Activated CD8-positive, alpha-beta memory T cell treated with anti-CD3 and anti-CD28 coated beads for 48 hours (primary cell): Measurements from ENCODE around the gene PRKX.
"Not testable (repeated sequence)": the region's sequence is repeated elsewhere in the genome, so short reads cannot be mapped to it uniquely, and the experiment has no call there.

Experiments used
- DNase-seq, 3 experiments: peaks; one replicate each; pipeline ENCODE4 v3.0.0-alpha.2; 2020; ENCODE audit warnings: low read depth in 2 of 3, low spot score in 2 of 3

Gene PRKX

GRCh38 chrX:3585719-3586118 lies 127.7 kb downstream of the PRKX start:
- DNase-seq = no peak

GRCh38 chrX:3584415-3584996 lies 128.9 kb downstream of the PRKX start:
- no peak for DNase-seq

- DNase-seq = no peak
Measured at GRCh38 chrX:3582451-3582850, 131.0 kb downstream of the PRKX start.

GRCh38 chrX:3581609-3582108 lies 131.8 kb downstream of the PRKX start:
- no peak for DNase-seq

- no peak for DNase-seq
Measured at GRCh38 chrX:3577551-3577950, 135.9 kb downstream of the PRKX start.

GRCh38 chrX:3576886-3577501 lies 136.5 kb downstream of the PRKX start:
- no peak for DNase-seq

- DNase-seq = no peak
Measured at GRCh38 chrX:3567686-3568085, 145.8 kb downstream of the PRKX start.

GRCh38 chrX:3563451-3563850 lies 150.0 kb downstream of the PRKX start:
- DNase-seq = no peak

- not testable (repeated sequence) for DNase-seq
Measured at GRCh38 chrX:3560010-3560409, 153.4 kb downstream of the PRKX start.
